NOMO-1 treated with DMSO at 0.1 percent for 48 hours (cell line): ENCODE data around the gene TGFBR3L.
A peak's percentile ranks its signal among the peaks of the same experiment; 100 is the strongest.
"Not testable (repeated sequence)": the region's sequence is repeated elsewhere in the genome, so short reads cannot be mapped to it uniquely, and the experiment has no call there.

Source experiments
- DNase-seq: peaks from one replicate; lab custom pipeline; 2025; ENCODE audit not compliant: unreplicated experiment; lab: John Stamatoyannopoulos, UW

The TGFBR3L gene

GRCh38 chr19:7916103-7916954, 1.7 kb downstream of the TGFBR3L start:
- peak; percentile 33 for DNase-seq

GRCh38 chr19:7916955-7917266, 2.3 kb downstream of the TGFBR3L start:
- DNase-seq: no peak

GRCh38 chr19:7917267-7918061, 2.8 kb downstream of the TGFBR3L start:
- DNase-seq: peak; percentile 44

- not testable (repeated sequence) for DNase-seq
Observed at GRCh38 chr19:7918062-7918614, 3.5 kb downstream of the TGFBR3L start.

- DNase-seq: no peak
Observed at GRCh38 chr19:7918615-7919421, 4.2 kb downstream of the TGFBR3L start.

GRCh38 chr19:7919610-7920518, 5.2 kb downstream of the TGFBR3L start, which contains the start of gene SNAPC2:
Gene SNAPC2, plus strand, starts transcription at chr19:7920338. Its CDS starts 29 bp downstream, at chr19:7920367.
- peak; percentile 85 for DNase-seq

GRCh38 chr19:7920519-7921301, 6.1 kb downstream of the TGFBR3L start:
- peak; percentile 96 for DNase-seq

GRCh38 chr19:7921302-7921966, 6.8 kb downstream of the TGFBR3L start:
- DNase-seq: no peak

- DNase-seq: no peak
Observed at GRCh38 chr19:7921967-7922835, 7.6 kb downstream of the TGFBR3L start.

GRCh38 chr19:7922836-7923195, 8.2 kb downstream of the TGFBR3L start:
- no peak for DNase-seq

- no peak for DNase-seq
Observed at GRCh38 chr19:7923295-7924191, 8.9 kb downstream of the TGFBR3L start.

GRCh38 chr19:7924241-7924640, 9.6 kb downstream of the TGFBR3L start:
- DNase-seq: no peak

GRCh38 chr19:7924651-7925170, 10.1 kb downstream of the TGFBR3L start:
- DNase-seq: no peak

- peak; percentile 64 for DNase-seq
Observed at GRCh38 chr19:7925171-7925851, 10.7 kb downstream of the TGFBR3L start.

- no peak for DNase-seq
Observed at GRCh38 chr19:7926021-7926726, 11.5 kb downstream of the TGFBR3L start, which contains the start of gene CTXN1. Gene CTXN1, minus strand, starts transcription at chr19:7926135. Its CDS starts 597 bp downstream, at chr19:7925538.
